ENCODE measurements around the gene SLC44A4.

SLC44A4 gene

DNA sequence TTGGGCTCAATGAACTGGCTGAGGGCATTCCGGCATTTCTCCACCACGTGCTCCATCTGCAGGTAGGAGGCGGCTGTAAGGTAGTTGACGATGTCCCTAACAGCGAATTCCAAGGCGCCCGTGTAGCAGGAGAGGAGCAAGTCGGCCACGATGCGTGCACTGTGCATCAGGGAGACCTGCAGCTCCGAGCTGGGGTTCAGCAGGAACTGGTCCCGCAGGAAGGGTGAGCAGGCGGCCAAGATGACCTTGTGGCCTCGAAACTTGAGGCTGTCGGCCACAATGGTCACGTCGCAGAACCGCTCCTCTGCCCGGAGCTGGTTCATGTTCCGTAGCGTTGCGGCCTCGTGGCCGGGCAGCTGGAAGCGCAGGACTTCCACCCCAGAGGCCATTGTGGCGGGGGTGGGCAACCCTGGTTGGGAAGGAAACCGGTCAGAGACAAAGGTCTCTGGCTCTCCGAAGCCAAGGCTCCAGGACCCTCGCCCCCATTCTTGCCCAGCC lies 22.2 kb upstream of the SLC44A4 start:
- no peak for DNase-seq

- no peak for DNase-seq
These were observed 21.3 kb upstream of the SLC44A4 start for GRCh38 chr6:31899882-31900722.

DNA sequence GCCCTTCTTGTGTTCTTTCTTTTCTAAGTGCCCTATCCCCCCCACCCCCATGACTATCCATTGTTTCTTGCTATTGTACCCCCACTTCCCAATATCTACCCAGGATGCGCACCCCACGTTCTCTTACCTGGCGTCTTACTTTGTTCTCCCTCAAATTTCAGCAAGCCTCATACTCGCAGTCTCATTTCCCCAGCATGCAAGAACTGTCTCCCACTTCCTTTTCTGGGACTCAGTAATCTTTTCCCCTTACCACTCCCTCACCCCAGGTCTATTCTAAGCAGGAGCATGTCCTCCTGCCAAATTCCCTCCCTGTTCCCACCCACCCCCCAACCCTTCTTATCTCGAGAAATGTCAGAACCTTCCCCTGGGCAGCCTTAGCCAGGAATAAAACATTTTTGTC lies 20.4 kb upstream of the SLC44A4 start:
- DNase-seq, result no peak

- DNase-seq, result no peak
These were observed 19.7 kb upstream of the SLC44A4 start for GRCh38 chr6:31898383-31899011.

DNA sequence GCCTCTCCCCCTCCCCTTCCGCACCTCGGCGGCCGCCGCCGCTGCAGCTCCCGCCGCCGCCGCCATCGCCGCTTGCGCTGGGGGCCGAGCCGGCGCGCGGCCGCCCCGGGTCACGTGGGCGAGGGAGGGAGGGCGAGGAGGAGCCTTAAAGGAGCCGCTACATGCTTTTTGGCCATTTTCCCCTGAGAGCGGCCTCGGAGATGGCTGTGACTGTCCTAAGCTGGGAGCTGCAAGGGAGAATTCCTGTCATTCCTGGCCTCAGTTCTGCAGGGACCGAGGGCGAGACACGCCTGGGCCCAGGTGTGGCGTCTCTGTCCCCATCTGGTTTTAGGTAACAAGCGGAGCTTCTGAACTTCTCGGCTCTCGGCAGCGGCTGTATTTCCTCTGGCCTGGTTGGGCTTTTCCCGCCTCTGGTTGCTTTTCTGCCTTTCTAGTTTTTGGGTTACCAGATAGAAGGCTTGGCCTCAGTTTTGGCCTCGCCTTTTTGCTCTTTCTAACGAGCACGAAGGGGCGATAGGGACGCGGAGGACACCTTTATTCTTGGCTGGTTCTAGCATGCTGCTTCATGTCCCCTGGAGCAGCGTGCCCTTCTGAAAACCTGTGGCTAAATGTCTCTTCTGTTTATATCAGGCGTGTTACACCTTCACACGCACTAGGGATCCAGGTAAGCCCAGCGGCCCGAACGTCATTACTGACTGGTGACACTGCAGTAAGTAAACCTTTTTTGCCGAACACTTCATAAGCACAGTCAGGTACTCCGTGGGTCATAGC lies 19.0 kb upstream of the SLC44A4 start, which contains the start of gene EHMT2:
Gene EHMT2, minus strand, starts transcription at position 87 of the 771 bp plus-strand sequence. Its CDS starts 21 bp downstream, at position 66.
- DNase-seq, result peak; percentile 32

GRCh38 chr6:31896856-31897611 lies 18.2 kb upstream of the SLC44A4 start:
- no peak for DNase-seq

- DNase-seq, result no peak
These were observed 17.7 kb upstream of the SLC44A4 start for GRCh38 chr6:31896493-31896855.

DNA sequence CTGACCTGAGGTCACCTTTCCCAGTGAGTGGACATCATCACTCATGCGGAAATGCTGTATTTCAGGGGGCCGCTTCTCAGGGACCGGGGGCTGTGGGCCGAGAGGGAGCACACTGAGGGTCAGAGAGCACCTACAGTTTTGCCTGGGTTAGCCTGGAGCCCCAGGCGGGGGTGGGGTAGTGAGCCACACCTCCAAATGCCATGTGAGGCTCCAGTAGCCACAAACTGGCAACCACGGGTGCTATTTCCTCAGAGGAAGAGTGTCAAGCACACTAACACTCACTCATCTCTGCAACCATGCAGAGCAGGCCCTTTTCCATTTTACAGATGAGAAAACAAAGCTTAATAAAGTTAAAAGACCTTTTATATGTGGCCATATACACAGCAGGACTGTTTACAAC lies 14.0 kb upstream of the SLC44A4 start:
- no peak for DNase-seq

- DNase-seq, result no peak
These were observed 10.7 kb upstream of the SLC44A4 start for GRCh38 chr6:31889331-31889972.

GRCh38 chr6:31888276-31889258 lies 9.8 kb upstream of the SLC44A4 start:
- no peak for DNase-seq

GRCh38 chr6:31887173-31888007 lies 8.6 kb upstream of the SLC44A4 start:
- DNase-seq, result no peak

- DNase-seq, result no peak
These were observed 7.8 kb upstream of the SLC44A4 start for GRCh38 chr6:31886541-31886991.

GRCh38 chr6:31884528-31885035 lies 5.8 kb upstream of the SLC44A4 start:
- DNase-seq, result no peak

- DNase-seq, result no peak
These were observed 4.9 kb upstream of the SLC44A4 start for GRCh38 chr6:31883676-31884075.

- no peak for DNase-seq
These were observed 3.5 kb upstream of the SLC44A4 start for GRCh38 chr6:31882344-31882743.

DNA sequence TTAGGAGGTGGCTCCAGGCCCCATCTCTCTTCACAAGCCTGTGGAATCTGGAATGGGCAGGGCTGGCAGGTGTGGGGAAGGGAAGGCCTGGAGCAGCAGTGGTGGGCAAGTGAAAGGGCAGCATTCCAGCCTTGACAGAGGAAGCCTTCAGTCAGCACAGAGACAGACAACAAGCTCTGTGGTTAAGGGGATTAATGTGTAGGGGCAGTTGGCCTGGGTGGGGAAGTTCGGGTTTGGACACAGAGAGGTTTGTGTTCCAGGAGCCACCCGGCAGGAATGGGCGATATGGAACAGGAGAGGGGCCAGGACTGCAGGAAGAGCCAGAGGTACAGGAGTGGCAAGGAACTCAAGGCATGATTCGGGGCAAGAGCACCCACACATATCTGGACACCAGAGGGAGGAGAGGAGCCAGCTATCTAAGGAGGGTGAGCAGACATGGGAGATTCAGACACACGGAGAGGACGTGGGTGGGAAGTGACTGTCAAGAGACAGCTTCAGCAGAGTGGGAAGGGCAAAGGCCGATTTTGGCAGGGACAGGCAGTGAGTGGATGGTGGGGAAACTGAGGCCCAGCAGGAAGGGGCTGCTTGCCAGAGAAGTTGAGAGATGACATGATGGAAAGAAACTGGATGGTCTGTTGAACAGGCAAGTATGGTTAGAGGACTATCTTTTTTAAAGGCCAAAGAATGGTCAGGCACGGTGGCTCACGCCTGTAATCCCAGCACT lies 2.5 kb upstream of the SLC44A4 start:
- DNase-seq, result no peak

DNA sequence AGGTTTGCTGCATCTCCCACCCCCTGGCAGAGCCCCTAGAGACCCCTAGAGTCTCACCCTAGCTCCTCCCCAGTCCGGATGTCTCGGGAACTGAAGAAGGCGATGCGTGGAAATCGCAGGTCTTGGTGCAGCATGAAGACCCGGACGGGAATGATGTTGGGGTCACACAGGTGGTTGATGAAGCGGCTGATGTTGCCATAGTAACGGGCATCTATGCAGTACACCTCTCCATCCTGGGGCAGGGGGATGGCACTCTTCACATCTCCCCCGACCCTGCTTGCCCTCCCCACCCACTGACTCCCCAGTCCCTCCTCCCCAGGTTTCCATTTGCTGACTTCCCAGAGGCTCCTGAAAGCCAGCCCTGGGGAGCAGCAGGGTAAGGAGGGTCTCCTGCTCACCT lies 1.8 kb upstream of the SLC44A4 start:
- no peak for DNase-seq

- no peak for DNase-seq
These were observed 1.1 kb upstream of the SLC44A4 start for GRCh38 chr6:31879901-31880300.

- no peak for DNase-seq
These were observed 346 bp upstream of the SLC44A4 start for GRCh38 chr6:31879143-31879542.

Measured in SIG-M5 (cell line).